Transverse colon (tissue), 4 donors: ENCODE data around the gene LRFN4. TPM values are rescaled to one million over a fixed set of nuclear protein-coding genes. Genes with fewer than 3 reads are reported as not detected.

Experiments used
- DNase-seq: peaks from one replicate; pipeline ENCODE4 v3.0.0-alpha.2; 2019
- H3K27ac ChIP-seq, 4 donors: fragments of 200-600 bp; sonication (generic); 2 replicates each; pipeline ENCODE4 v1.5.1; 2016 to 2018; ENCODE audit warnings: inconsistent platforms in 4 of 4
- H3K27me3 ChIP-seq: fragments of 200-600 bp; sonication (generic); 2 replicates; pipeline ENCODE4 v1.5.1; 2017; ENCODE audit warnings: inconsistent platforms
- H3K36me3 ChIP-seq, 4 donors: fragments of 200-600 bp; sonication (generic); 2 replicates each; pipeline ENCODE4 v1.5.1; 2017 to 2019; ENCODE audit warnings: inconsistent platforms in 4 of 4
- H3K4me1 ChIP-seq, 4 donors: fragments of 200-600 bp; sonication (generic); 2 replicates each; pipeline ENCODE4 v1.5.1; 2017 to 2020; ENCODE audit warnings: inconsistent platforms in 4 of 4
- H3K4me3 ChIP-seq, 4 donors: fragments of 200-600 bp; sonication (generic); 1 replicate in 1 of 4; 2 replicates in 3 of 4; pipeline versions ENCODE4 v1.5.1 to v1.6.1; 2017 to 2019; ENCODE audit warnings: inconsistent platforms in 4 of 4
- H3K9me3 ChIP-seq, 2 donors: fragments of 200-600 bp; sonication (generic); 2 replicates each; pipeline ENCODE4 v1.5.1; 2017 to 2019; ENCODE audit warnings: inconsistent platforms in 2 of 2
- EP300 ChIP-seq: sonication (generic); formaldehyde crosslinking; IDR thresholded peaks from one replicate; pipeline ENCODE4 v1.6.1; 2017; ENCODE audit warnings: antibody characterized with exemption, low read depth
- POLR2A ChIP-seq: fragments of 450-650 bp; IDR thresholded peaks from one replicate; pipeline ENCODE4 v1.6.1; 2016; ENCODE audit warnings: antibody characterized with exemption, mild to moderate bottlenecking, moderate library complexity
- POLR2AphosphoS5 ChIP-seq, 3 donors: sonication (generic); formaldehyde crosslinking; IDR thresholded peaks; one replicate each; pipeline ENCODE4 v1.6.1; 2016; ENCODE audit warnings: antibody characterized with exemption in 3 of 3
- WGBS, 2 donors: methylation state at CpG; one replicate each; pipeline ENCODE4 v1.1.5; 2018; ENCODE audit warnings: low coverage in 1 of 2; 5-methylcytosine and 5-hydroxymethylcytosine counted together
- in situ Hi-C, 4 donors: fragments of 200-750 bp; cut with MboI; loops; one replicate each; pipeline versions ENCODE4 v1.15.0 to v1.15.1; 2017; ENCODE audit warnings: low sequenced_read_pairs in 3 of 4, low pct_ligation_motif_present in 1 of 4, low pct_unique_long_range_greater_than_20kb in 1 of 4
- intact Hi-C: fragments of 100-400 bp; cut with DNase I; formaldehyde crosslinking; loops from one replicate; pipeline ENCODE4 v1.15.1; 2023; ENCODE audit warnings: low total_unique reads
- total RNA-seq, 4 donors: library from RNA; depleted of rRNA; stranded (reverse); fragments of >200 nt; gene quantifications; one replicate each; pipeline ENCODE4 v1.1.0, GENCODE V29; 2016
- TF ChIP-seq, protein P1 (sequence below), 5 experiments: fragments of 200-600 bp in 3 of 5; fragments of 450-650 bp in 2 of 5; sonication (generic) in 3 of 5; IDR thresholded peaks; 1 replicate in 2 of 5; 2 replicates in 3 of 5; pipeline ENCODE4 v1.5.1; 2016 to 2017; ENCODE audit warnings: antibody characterized with exemption in 5 of 5, inconsistent platforms in 3 of 5, mild to moderate bottlenecking in 2 of 5, moderate library complexity in 1 of 5

Gene LRFN4
- total RNA-seq, 4 donors from 2014 or later: 14.3 to 52.3 (median 22.6) TPM

DNA sequence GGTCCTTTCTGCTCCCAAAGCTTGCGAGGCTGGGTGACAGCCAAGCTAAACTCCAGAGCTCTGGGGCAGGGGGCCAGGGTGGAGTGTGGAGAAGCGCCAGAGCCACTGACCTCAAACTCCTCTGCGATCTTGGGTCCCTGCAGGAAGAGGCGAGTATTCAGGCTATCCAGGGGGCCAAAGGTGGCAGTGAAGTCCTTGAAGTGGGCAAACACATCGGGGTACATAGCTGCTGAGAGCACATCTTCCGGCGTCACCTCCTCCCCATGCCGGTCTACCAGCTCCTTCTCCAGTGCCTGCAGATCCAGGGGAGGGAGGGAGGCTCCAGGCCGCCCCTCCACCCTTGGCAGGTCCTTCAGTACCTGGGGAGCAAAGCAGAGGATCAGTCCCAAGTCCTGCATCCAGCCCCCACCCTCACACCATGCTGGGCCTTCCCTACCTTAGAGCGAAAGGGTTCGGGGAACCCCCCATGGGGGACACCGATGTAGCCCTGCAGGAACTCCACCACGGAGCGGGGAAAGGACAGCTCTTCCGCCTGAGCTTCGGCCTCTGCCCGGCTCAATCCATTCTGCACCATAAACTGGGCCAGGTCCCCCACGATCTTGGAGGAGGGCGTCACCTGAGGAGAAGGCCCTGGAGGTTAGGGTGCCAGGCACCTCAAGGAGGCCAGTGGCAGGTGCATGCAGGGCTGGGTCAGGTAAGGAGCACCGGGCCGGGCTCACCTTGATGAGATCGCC is 7.2 kb upstream of the LRFN4 start:
- intact Hi-C loops (no loop called here), in situ Hi-C loops (loop anchor here in 2 of 4 donors (25.0 kb wide), 2 partner anchors 287 to 437 kb away; partner anchors contain the start of genes CTSF (in 1 of the 2) and NPAS4 (in 1 of the 2))
- Histone ChIP-seq H3K36me3 (no peaks in the 10 kb centered on the region), H3K27me3 (no peaks in the 10 kb centered on the region), H3K4me1 (peaks cover 0 to 2% (median 1%) of the 10 kb centered on the region in 4 donors), H3K27ac (no peak overlapping the region), H3K4me3 (no peak overlapping the region), H3K9me3 (no peaks in the 10 kb centered on the region)
- WGBS, 2 donors: 90 to 96% methylated on average over 2 to 20 of the region's 22 CpGs
- no peak for DNase-seq
- TF ChIP-seq POLR2A (no peak), EP300 (no peak), POLR2AphosphoS5 (IDR thresholded peaks at IDR 0.05) (no peak)
- TF ChIP-seq, protein P1, sequence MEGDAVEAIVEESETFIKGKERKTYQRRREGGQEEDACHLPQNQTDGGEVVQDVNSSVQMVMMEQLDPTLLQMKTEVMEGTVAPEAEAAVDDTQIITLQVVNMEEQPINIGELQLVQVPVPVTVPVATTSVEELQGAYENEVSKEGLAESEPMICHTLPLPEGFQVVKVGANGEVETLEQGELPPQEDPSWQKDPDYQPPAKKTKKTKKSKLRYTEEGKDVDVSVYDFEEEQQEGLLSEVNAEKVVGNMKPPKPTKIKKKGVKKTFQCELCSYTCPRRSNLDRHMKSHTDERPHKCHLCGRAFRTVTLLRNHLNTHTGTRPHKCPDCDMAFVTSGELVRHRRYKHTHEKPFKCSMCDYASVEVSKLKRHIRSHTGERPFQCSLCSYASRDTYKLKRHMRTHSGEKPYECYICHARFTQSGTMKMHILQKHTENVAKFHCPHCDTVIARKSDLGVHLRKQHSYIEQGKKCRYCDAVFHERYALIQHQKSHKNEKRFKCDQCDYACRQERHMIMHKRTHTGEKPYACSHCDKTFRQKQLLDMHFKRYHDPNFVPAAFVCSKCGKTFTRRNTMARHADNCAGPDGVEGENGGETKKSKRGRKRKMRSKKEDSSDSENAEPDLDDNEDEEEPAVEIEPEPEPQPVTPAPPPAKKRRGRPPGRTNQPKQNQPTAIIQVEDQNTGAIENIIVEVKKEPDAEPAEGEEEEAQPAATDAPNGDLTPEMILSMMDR (IDR thresholded peaks at IDR 0.05): no peak

- intact Hi-C loops: no loop called here
- TF ChIP-seq, protein P1 (IDR thresholded peaks at IDR 0.05): no peak
- TF ChIP-seq POLR2AphosphoS5 (IDR thresholded peaks at IDR 0.05): no peak
- Histone ChIP-seq H3K27me3 (no peaks in the 10 kb centered on the region), H3K4me1 (peaks cover 0 to 1% (median under 1%) of the 10 kb centered on the region in 4 donors), H3K27ac (no peak overlapping the region), H3K4me3 (no peak overlapping the region), H3K9me3 (no peaks in the 10 kb centered on the region), H3K36me3 (no peaks in the 10 kb centered on the region)
- no peak for DNase-seq
- WGBS, 2 donors: 97% methylated on average over 10 of the region's 10 CpGs; no CpG with 5 or more reads in 1 of the 2 donors
- in situ Hi-C loops: no loop called here
Measured at GRCh38 chr11:66850235-66850587, 6.7 kb upstream of the LRFN4 start.

DNA sequence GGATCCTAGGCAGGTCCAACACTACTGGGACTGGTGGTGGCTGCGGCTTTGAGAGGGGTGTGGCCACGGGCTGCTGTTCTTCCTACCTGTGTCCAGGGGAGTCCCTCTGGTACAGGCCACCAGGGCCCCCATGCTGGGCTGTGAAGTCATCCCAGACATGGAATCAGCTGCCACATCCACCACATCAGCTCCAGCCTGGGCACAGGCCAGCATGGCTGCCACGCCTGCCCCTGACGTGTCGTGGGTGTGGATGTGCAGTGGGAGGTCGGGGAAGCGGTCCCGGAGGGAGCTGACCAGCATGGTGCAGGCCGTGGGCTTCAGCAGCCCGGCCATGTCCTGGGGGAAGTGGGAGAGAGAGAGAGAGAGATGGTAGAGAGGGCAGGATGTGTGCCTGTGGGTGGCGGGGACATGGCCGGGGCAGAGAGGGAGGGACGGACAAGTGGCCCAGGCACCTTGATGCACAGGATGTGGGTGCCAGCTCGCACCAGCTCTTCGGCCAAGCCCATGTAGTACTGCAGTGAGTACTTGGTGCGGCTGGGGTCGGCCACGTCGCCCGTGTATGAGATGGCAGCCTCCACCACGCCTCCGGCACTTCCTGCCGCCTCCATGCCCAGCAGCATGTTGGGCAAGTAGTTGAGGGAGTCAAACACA is 6.2 kb upstream of the LRFN4 start:
- Histone ChIP-seq H3K27ac (no peak overlapping the region), H3K27me3 (no peaks in the 10 kb centered on the region), H3K4me3 (no peak overlapping the region), H3K4me1 (peaks cover 5 to 6% (median 6%) of the 10 kb centered on the region in 4 donors), H3K36me3 (no peaks in the 10 kb centered on the region), H3K9me3 (no peaks in the 10 kb centered on the region)
- TF ChIP-seq EP300 (no peak), POLR2A (no peak), POLR2AphosphoS5 (IDR thresholded peaks at IDR 0.05) (no peak)
- TF ChIP-seq, protein P1 (IDR thresholded peaks at IDR 0.05): no peak
- 88 to 92% methylated on average over 10 to 23 of the region's 23 CpGs for WGBS, 2 donors
- in situ Hi-C loops (no loop called here), intact Hi-C loops (no loop called here)
- DNase-seq: no peak

DNA sequence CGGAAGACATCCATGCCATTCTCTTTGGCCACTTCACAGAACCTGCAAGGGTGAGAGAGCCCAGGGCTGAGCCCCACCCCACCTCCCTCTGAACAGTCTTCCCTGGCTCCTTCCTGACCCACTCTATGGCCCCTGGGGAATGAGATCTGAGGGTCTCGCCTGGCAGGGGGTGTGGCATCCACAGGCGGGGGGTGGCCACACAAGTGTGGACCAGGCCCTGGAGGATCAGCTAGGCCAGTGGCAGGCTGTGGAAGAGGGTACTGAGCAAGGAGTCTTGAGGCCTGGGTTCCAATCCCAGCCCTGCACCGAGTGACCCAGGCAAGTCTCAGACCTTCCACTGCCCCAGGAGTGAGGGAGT is 5.6 kb upstream of the LRFN4 start:
- no peak overlapping the region for H3K27ac ChIP-seq
- 87% methylated on average over 4 of the region's 4 CpGs; no CpG with 5 or more reads in 1 of the 2 donors for whole genome bisulfite sequencing, 2 donors
- H3K4me3 ChIP-seq: no peak overlapping the region
- no peaks in the 10 kb centered on the region for H3K27me3 ChIP-seq
- no peak for TF ChIP-seq POLR2AphosphoS5 (IDR thresholded peaks at IDR 0.05)
- TF ChIP-seq POLR2A: no peak
- TF ChIP-seq, protein P1 (IDR thresholded peaks at IDR 0.05): no peak
- no peak for TF ChIP-seq EP300
- H3K4me1 ChIP-seq: peaks cover 6 to 8% (median 7%) of the 10 kb centered on the region in 4 donors
- intact Hi-C loops: no loop called here
- H3K9me3 ChIP-seq: no peaks in the 10 kb centered on the region
- no peak for DNase-seq
- no peaks in the 10 kb centered on the region for H3K36me3 ChIP-seq
- in situ Hi-C loops: no loop called here
